ENCODE data around the gene PDE4D. TPM values are rescaled to one million over a fixed set of nuclear protein-coding genes. Genes with fewer than 3 reads are reported as not detected.

PDE4D gene
- polyA plus RNA-seq, 1 donor (not counting 4 experiments of a cell fraction or from before 2014, with no cell fraction given) = 3.6 TPM

GRCh38 chr5:59293700-59294099 lies 599.8 kb downstream of the PDE4D start:
- no peak overlapping the region for H3K4me2 ChIP-seq (ENCODE audit: control insufficient read depth, extremely low read depth, insufficient read depth, low read depth, low read length)
- no peak overlapping the region for H3K9ac ChIP-seq (ENCODE audit: control insufficient read depth, extremely low read depth, insufficient read depth, low read length)
- no peak overlapping the region for H2AFZ ChIP-seq (ENCODE audit: control insufficient read depth, low read length)
- dilution Hi-C loops (cut with MboI; ENCODE audit: extremely low pct_ligation_motif_present, low sequenced_read_pairs) = no loop called here
- H3K27ac ChIP-seq (ENCODE audit: control insufficient read depth, insufficient read depth, low read length) = no peak overlapping the region
- H3K27me3 ChIP-seq (ENCODE audit: control insufficient read depth, extremely low read depth, insufficient read depth, low read length) = no peaks in the 10 kb centered on the region
- no peaks in the 10 kb centered on the region for H3K9me1 ChIP-seq (ENCODE audit: control insufficient read depth, extremely low read depth, insufficient read depth, low read length)
- no peaks in the 10 kb centered on the region for H3K79me2 ChIP-seq (ENCODE audit: control insufficient read depth, insufficient read depth, low read length)
- TF ChIP-seq EZH2 (IDR thresholded peaks at IDR 0.05; ENCODE audit: low read length) (no peak), CTCF (optimal IDR thresholded peaks at IDR 0.05 in 1 of 3, IDR thresholded peaks at IDR 0.05 in 1 of 3, conservative IDR thresholded peaks at IDR 0.05 in 1 of 3; ENCODE audit: extremely low read depth in 1 of 3, insufficient read depth in 2 of 3, low read length in 3 of 3) (no peak)
- H3K36me3 ChIP-seq (ENCODE audit: control insufficient read depth in 2 of 2, extremely low read depth in 1 of 2, insufficient read depth in 2 of 2, low read length in 2 of 2) = no peaks in the 10 kb centered on the region
- no peak for FAIRE-seq
- no peaks in the 10 kb centered on the region for H4K20me1 ChIP-seq (ENCODE audit: control insufficient read depth, extremely low read depth, insufficient read depth, low read length)
- peaks cover 23% of the 10 kb centered on the region for H3K4me1 ChIP-seq (ENCODE audit: control insufficient read depth, extremely low read depth, insufficient read depth, low read length)
- no peak overlapping the region for H3K4me3 ChIP-seq (ENCODE audit: control insufficient read depth in 2 of 3, extremely low read depth in 1 of 3, insufficient read depth in 2 of 3, low read depth in 1 of 3, low read length in 3 of 3)
- no peaks in the 10 kb centered on the region for H3K9me3 ChIP-seq (ENCODE audit: control insufficient read depth, low read depth, low read length)
- no peak for DNase-seq (ENCODE audit: low read depth, low spot score)

DNA sequence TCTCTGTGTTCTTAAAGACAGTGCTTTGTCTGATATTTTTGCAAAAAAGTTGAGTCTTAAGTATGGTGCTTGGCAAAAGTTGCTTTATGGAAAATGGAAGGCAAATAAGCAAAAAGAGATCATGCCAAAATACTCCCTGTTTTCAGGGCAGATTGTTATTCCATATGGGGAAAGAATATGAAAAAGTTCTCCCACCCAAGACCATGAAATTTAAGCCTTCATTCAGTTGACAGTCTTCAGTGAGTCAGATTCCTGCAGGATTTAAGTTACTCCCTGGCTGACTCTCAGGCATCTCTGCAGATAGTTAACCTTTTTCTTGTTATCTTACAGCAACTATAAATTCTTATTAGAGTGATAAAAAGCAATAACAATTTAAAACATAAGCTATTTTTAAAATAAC lies 601.6 kb downstream of the PDE4D start:
- no peaks in the 10 kb centered on the region for H3K9me1 ChIP-seq (ENCODE audit: control insufficient read depth, extremely low read depth, insufficient read depth, low read length)
- no peaks in the 10 kb centered on the region for H3K9me3 ChIP-seq (ENCODE audit: control insufficient read depth, low read depth, low read length)
- dilution Hi-C loops (cut with MboI; ENCODE audit: extremely low pct_ligation_motif_present, low sequenced_read_pairs) = no loop called here
- TF ChIP-seq EZH2 (IDR thresholded peaks at IDR 0.05; ENCODE audit: low read length) = no peak
- FAIRE-seq (no peak), DNase-seq (ENCODE audit: low read depth, low spot score) (no peak)
- no peaks in the 10 kb centered on the region for H3K79me2 ChIP-seq (ENCODE audit: control insufficient read depth, insufficient read depth, low read length)
- H4K20me1 ChIP-seq (ENCODE audit: control insufficient read depth, extremely low read depth, insufficient read depth, low read length) = no peaks in the 10 kb centered on the region
- no peaks in the 10 kb centered on the region for H3K27me3 ChIP-seq (ENCODE audit: control insufficient read depth, extremely low read depth, insufficient read depth, low read length)
- H3K36me3 ChIP-seq (ENCODE audit: control insufficient read depth in 2 of 2, extremely low read depth in 1 of 2, insufficient read depth in 2 of 2, low read length in 2 of 2) = no peaks in the 10 kb centered on the region
- no peak overlapping the region for H3K4me2 ChIP-seq (ENCODE audit: control insufficient read depth, extremely low read depth, insufficient read depth, low read depth, low read length)
- no peak overlapping the region for H2AFZ ChIP-seq (ENCODE audit: control insufficient read depth, low read length)
- H3K9ac ChIP-seq (ENCODE audit: control insufficient read depth, extremely low read depth, insufficient read depth, low read length) = no peak overlapping the region
- H3K27ac ChIP-seq (ENCODE audit: control insufficient read depth, insufficient read depth, low read length) = no peak overlapping the region
- no peak overlapping the region for H3K4me3 ChIP-seq (ENCODE audit: control insufficient read depth in 2 of 3, extremely low read depth in 1 of 3, insufficient read depth in 2 of 3, low read depth in 1 of 3, low read length in 3 of 3)
- peaks cover 17% of the 10 kb centered on the region for H3K4me1 ChIP-seq (ENCODE audit: control insufficient read depth, extremely low read depth, insufficient read depth, low read length)

GRCh38 chr5:59287884-59288283 lies 605.6 kb downstream of the PDE4D start:
- DNase-seq (ENCODE audit: low read depth, low spot score) = no peak
- peaks cover 10% of the 10 kb centered on the region for H3K4me1 ChIP-seq (ENCODE audit: control insufficient read depth, extremely low read depth, insufficient read depth, low read length)
- TF ChIP-seq CTCF (optimal IDR thresholded peaks at IDR 0.05 in 1 of 3, IDR thresholded peaks at IDR 0.05 in 1 of 3, conservative IDR thresholded peaks at IDR 0.05 in 1 of 3; ENCODE audit: extremely low read depth in 1 of 3, insufficient read depth in 2 of 3, low read length in 3 of 3) (no peak), EZH2 (IDR thresholded peaks at IDR 0.05; ENCODE audit: low read length) (no peak)
- no peaks in the 10 kb centered on the region for H3K27me3 ChIP-seq (ENCODE audit: control insufficient read depth, extremely low read depth, insufficient read depth, low read length)
- H3K36me3 ChIP-seq (ENCODE audit: control insufficient read depth in 2 of 2, extremely low read depth in 1 of 2, insufficient read depth in 2 of 2, low read length in 2 of 2) = no peaks in the 10 kb centered on the region
- FAIRE-seq = peak; percentile 71
- dilution Hi-C loops (cut with MboI; ENCODE audit: extremely low pct_ligation_motif_present, low sequenced_read_pairs) = no loop called here
- H3K9ac ChIP-seq (ENCODE audit: control insufficient read depth, extremely low read depth, insufficient read depth, low read length) = no peak overlapping the region
- no peak overlapping the region for H2AFZ ChIP-seq (ENCODE audit: control insufficient read depth, low read length)
- H3K4me2 ChIP-seq (ENCODE audit: control insufficient read depth, extremely low read depth, insufficient read depth, low read depth, low read length) = peak overlapping the region; percentile 30
- H3K79me2 ChIP-seq (ENCODE audit: control insufficient read depth, insufficient read depth, low read length) = no peaks in the 10 kb centered on the region
- H3K9me1 ChIP-seq (ENCODE audit: control insufficient read depth, extremely low read depth, insufficient read depth, low read length) = no peaks in the 10 kb centered on the region
- H3K27ac ChIP-seq (ENCODE audit: control insufficient read depth, insufficient read depth, low read length) = no peak overlapping the region
- no peak overlapping the region for H3K4me3 ChIP-seq (ENCODE audit: control insufficient read depth in 2 of 3, extremely low read depth in 1 of 3, insufficient read depth in 2 of 3, low read depth in 1 of 3, low read length in 3 of 3)
- no peaks in the 10 kb centered on the region for H3K9me3 ChIP-seq (ENCODE audit: control insufficient read depth, low read depth, low read length)
- no peaks in the 10 kb centered on the region for H4K20me1 ChIP-seq (ENCODE audit: control insufficient read depth, extremely low read depth, insufficient read depth, low read length)
